A549 (cell line): ENCODE results near the gene CAAP1.

Experiments
- CTCF ChIP-seq: fragments of >200 bp; sonication (Bioruptor Twin); formaldehyde crosslinking; IDR thresholded peaks from 3 replicates; pipeline ENCODE4 v1.5.1; 2016
- EHMT2 ChIP-seq: fragments of 200-600 bp; sonication (generic); IDR thresholded peaks from 2 replicates; pipeline ENCODE4 v1.6.1; 2016; ENCODE audit warnings: antibody characterized with exemption, low read depth, mild to moderate bottlenecking, moderate library complexity
- ELK1 ChIP-seq: fragments of 150-350 bp; IDR thresholded peaks from 2 replicates; pipeline ENCODE4 v1.6.1; 2014; ENCODE audit warnings: low read depth, mild to moderate bottlenecking, low read length
- POLR2A ChIP-seq: IDR thresholded peaks from 2 replicates; pipeline ENCODE4 v1.6.1; 2012; ENCODE audit warnings: mild to moderate bottlenecking, low read length
- SMC3 ChIP-seq: fragments of >200 bp; sonication (Bioruptor Twin); formaldehyde crosslinking; IDR thresholded peaks from 3 replicates; pipeline ENCODE4 v1.6.1; 2018; ENCODE audit warnings: inconsistent platforms
- ZNF302 ChIP-seq: fragments of 250-450 bp; sonication (Bioruptor Pico); IDR thresholded peaks from 2 replicates; pipeline ENCODE4 v1.9.0; 2021; ENCODE audit warnings: inconsistent platforms, mild to moderate bottlenecking, moderate library complexity

- TF ChIP-seq POLR2A (no peak), ZNF302 (CRISPR knock-in tag) (no peak), CTCF (no peak), SMC3 (no peak), EHMT2 (no peak), ELK1 (no peak)
Observed at GRCh38 chr9:26904070-26904469, 11.5 kb upstream of the CAAP1 start.
